Activated T-cell treated with anti-CD3 and anti-CD28 coated beads, Interleukin-2, amount 50 U/mL, for 24 hours (primary cell): ENCODE data around the gene OR7C1.
"Not testable (repeated sequence)": the region's sequence is repeated elsewhere in the genome, so short reads cannot be mapped to it uniquely, and the experiment has no call there.

Experiments
- DNase-seq: peaks from one replicate; pipeline ENCODE4 v3.0.0-alpha.2; 2020
- H3K27ac Mint-ChIP-seq: 2 replicates; pipeline ENCODE4 v1.8.0; 2020; ENCODE audit warnings: mild to moderate bottlenecking, mixed read lengths
- H3K27me3 Mint-ChIP-seq: 2 replicates; pipeline ENCODE4 v1.8.0; 2020; ENCODE audit warnings: mixed read lengths
- H3K36me3 Mint-ChIP-seq: 2 replicates; pipeline ENCODE4 v1.8.0; 2020; ENCODE audit warnings: low read depth, mixed read lengths
- H3K4me1 Mint-ChIP-seq: 2 replicates; pipeline ENCODE4 v1.8.0; 2020; ENCODE audit warnings: low read depth, mixed read lengths
- H3K4me3 Mint-ChIP-seq: 2 replicates; pipeline ENCODE4 v1.8.0; 2020; ENCODE audit warnings: mild to moderate bottlenecking, moderate library complexity, mixed read lengths
- H3K9me3 Mint-ChIP-seq: 2 replicates; pipeline ENCODE4 v1.8.0; 2020; ENCODE audit warnings: mixed read lengths

Gene OR7C1

DNA sequence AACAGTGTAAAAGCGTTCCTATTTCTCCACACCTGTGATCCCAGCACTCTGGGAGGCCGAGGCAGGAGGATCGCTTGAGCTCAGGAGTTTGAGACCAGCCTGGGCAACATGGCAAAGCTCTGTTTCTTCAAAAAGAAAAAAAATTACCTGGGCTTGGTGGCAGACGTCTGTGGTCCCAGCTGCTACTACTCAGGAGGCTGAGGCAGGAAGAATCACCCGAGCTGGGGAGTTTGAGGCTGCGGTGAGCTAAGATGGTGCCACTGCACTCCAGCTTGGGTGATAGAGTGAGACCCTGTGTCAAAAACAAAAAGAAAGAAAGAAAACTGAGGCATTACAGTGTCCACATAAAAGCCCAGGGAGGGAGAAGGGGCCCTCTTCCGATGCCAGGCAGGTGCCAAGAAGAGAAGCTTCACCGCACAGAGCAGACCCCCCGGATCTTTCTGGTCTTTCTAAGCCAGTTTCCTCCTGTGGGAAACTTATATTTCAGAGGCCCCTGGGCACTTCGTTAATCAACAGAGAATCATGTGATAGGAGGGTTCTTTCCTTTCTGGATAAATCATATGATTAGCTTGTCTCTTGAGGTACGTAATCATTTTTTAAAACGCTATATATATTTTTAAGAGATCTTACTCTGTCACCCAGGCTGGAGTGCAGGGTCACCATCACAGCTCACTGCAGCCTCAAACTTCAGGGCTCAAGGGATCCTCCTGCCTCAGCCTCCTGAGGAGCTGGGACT, 56.7 kb downstream of the OR7C1 start, which contains the start of gene ADGRE2:
Gene ADGRE2 (minus strand): TSS at position 451 of the 736 bp plus-strand sequence. CDS start 1,804 bp downstream, outside the sequence.
- not testable (repeated sequence) for H3K27ac Mint-ChIP-seq, DNase-seq, H3K4me3 Mint-ChIP-seq, H3K36me3 Mint-ChIP-seq, H3K9me3 Mint-ChIP-seq
- H3K4me1 Mint-ChIP-seq = peaks cover 13% of the 10 kb centered on the region
- H3K27me3 Mint-ChIP-seq = peaks cover 66% of the 10 kb centered on the region

- peaks cover 13% of the 10 kb centered on the region for H3K4me1 Mint-ChIP-seq
- peaks cover 61% of the 10 kb centered on the region for H3K27me3 Mint-ChIP-seq
- not testable (repeated sequence) for H3K36me3 Mint-ChIP-seq, H3K27ac Mint-ChIP-seq, H3K4me3 Mint-ChIP-seq, H3K9me3 Mint-ChIP-seq, DNase-seq
Measured at GRCh38 chr19:14777645-14778044, 57.3 kb downstream of the OR7C1 start.

DNA sequence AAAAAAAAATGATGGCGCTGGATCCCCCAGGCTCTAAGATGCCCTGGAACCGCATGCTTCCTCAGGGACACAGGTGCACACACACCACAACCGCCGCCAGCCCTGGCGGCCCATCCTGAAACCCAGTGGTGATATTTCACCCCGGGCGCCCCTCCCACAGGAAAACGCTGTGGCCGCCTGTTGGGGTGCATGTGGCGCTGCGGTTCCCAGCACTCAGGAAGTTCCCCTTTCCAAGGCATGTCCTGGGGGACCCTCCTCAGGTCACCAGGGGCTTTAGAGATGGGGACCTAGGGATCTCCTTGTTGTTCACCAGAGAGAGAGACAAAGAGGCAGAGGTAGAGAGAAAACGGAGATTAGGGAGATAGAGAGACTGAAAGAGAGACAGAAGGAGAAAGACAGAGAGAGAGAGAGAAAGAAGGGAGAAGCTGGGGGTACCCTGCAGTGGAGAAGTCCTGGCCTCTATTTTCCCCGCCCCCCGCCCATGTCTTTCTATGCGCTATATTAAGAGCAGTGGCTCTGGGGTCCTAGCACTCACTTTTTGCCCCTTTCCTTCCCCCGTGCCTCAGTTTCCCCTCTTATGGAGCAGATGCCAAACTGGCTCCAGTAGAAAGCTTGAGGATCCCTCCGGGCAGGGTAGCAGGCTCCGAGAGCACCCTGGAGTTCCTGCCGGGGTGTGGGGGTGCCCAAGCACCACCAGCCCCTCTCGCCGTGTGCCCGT, 59.0 kb downstream of the OR7C1 start:
- Mint-ChIP-seq H3K27me3 (peaks cover 62% of the 10 kb centered on the region), H3K4me3 (peak overlapping the region; percentile 68), H3K36me3 (no peaks in the 10 kb centered on the region), H3K27ac (no peak overlapping the region), H3K4me1 (peaks cover 13% of the 10 kb centered on the region), H3K9me3 (no peaks in the 10 kb centered on the region)
- no peak for DNase-seq

DNA sequence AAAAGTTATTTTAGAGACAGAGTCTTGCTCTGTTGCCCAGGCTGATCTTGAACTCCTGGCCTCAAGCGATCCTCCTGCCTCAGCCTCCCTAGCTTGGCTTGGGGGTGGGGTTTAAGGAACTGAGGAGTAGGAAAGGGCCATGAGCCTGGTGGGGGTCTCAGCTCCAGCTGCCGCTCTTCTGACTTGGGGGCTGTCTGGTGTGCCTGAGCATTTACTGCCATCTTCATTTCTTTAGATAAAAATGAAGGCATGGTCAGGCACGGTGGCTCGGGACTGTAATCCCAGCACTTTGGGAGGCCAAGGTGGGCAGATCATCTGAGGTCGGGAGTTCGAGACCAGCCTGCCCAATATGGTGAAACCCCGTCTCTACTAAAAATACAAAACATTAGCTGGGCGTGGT, 59.7 kb downstream of the OR7C1 start:
- not testable (repeated sequence) for DNase-seq, H3K27ac Mint-ChIP-seq, H3K36me3 Mint-ChIP-seq, H3K9me3 Mint-ChIP-seq
- Mint-ChIP-seq H3K27me3 (peaks cover 57% of the 10 kb centered on the region), H3K4me1 (peaks cover 13% of the 10 kb centered on the region), H3K4me3 (peak overlapping the region; percentile 68)

DNA sequence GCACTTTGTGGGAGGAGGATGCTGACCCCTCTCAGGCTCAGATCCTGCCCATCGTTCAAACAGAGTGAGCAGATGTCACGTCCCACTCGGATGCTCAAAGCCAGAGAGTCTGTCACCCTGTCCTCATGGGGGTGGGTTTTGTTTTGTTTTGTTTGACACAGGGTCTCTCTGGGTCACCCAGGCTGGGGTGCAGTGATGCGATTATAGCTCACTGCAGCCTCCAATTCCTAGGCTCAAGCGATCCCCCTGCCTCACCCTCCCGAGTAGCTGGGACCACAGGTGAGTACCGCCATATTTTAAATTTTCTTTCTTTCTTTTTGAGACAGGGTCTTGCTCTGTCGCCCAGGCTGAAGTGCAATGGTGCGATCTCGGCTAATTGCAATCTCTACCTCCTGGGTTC, 60.6 kb downstream of the OR7C1 start:
- Mint-ChIP-seq H3K4me3 (no peak overlapping the region), H3K27ac (no peak overlapping the region), H3K4me1 (peaks cover 13% of the 10 kb centered on the region), H3K9me3 (no peaks in the 10 kb centered on the region), H3K27me3 (peaks cover 60% of the 10 kb centered on the region), H3K36me3 (no peaks in the 10 kb centered on the region)
- DNase-seq = no peak

DNA sequence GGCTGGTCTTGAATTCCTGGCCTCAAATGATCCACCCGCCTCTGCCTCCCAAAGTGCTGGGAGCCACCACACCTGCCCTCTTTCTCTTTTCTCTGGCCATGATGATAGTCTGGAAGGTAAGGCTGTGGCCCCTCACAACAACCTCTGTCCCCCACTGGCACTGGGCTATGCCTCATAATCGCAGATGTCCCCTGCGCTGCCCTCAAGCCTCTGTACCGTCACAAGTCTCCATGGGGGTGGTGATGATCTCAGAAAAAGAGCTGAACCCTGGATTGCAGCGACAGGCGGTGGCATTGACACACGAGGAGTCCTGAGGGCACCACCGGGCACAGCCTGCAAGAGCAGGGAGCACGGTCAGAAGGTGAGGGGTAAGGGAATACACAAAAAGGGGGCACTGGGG, 61.3 kb downstream of the OR7C1 start:
- H3K4me1 Mint-ChIP-seq = peaks cover 13% of the 10 kb centered on the region
- H3K9me3 Mint-ChIP-seq, H3K27ac Mint-ChIP-seq, H3K36me3 Mint-ChIP-seq, H3K4me3 Mint-ChIP-seq, DNase-seq: not testable (repeated sequence)
- H3K27me3 Mint-ChIP-seq = peaks cover 56% of the 10 kb centered on the region

- Mint-ChIP-seq H3K4me3 (no peak overlapping the region), H3K27me3 (peaks cover 56% of the 10 kb centered on the region)
Measured at GRCh38 chr19:14772995-14773394, 62.0 kb downstream of the OR7C1 start.

DNA sequence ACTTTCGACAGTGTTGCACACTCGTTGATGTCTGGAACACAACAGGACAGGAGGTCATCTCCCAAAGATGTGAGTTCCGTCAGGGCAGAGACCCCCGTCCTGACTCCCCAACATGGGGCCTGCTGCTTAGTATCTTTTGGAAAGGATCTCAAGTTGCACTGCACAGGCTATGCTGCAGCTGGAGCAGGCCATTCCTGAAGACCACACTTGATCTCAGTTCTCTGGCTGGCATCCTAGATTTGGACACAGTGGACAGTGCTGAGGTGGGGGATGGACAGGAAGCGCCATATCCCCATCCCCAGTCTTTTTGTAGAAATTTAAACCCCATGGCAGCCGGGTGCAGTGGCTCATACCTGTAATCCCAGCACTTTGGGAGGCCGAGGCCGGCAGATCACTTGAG, 62.5 kb downstream of the OR7C1 start:
- no peak for DNase-seq
- Mint-ChIP-seq H3K27me3 (peaks cover 56% of the 10 kb centered on the region), H3K9me3 (no peaks in the 10 kb centered on the region), H3K27ac (no peak overlapping the region), H3K4me1 (peaks cover 13% of the 10 kb centered on the region), H3K4me3 (no peak overlapping the region), H3K36me3 (no peaks in the 10 kb centered on the region)

More at GRCh38 chr19:14772995-14773394, 62.0 kb downstream of the OR7C1 start:
- DNase-seq = no peak
- Mint-ChIP-seq H3K9me3 (no peaks in the 10 kb centered on the region), H3K27ac (no peak overlapping the region), H3K36me3 (no peaks in the 10 kb centered on the region), H3K4me1 (peaks cover 13% of the 10 kb centered on the region)

DNA sequence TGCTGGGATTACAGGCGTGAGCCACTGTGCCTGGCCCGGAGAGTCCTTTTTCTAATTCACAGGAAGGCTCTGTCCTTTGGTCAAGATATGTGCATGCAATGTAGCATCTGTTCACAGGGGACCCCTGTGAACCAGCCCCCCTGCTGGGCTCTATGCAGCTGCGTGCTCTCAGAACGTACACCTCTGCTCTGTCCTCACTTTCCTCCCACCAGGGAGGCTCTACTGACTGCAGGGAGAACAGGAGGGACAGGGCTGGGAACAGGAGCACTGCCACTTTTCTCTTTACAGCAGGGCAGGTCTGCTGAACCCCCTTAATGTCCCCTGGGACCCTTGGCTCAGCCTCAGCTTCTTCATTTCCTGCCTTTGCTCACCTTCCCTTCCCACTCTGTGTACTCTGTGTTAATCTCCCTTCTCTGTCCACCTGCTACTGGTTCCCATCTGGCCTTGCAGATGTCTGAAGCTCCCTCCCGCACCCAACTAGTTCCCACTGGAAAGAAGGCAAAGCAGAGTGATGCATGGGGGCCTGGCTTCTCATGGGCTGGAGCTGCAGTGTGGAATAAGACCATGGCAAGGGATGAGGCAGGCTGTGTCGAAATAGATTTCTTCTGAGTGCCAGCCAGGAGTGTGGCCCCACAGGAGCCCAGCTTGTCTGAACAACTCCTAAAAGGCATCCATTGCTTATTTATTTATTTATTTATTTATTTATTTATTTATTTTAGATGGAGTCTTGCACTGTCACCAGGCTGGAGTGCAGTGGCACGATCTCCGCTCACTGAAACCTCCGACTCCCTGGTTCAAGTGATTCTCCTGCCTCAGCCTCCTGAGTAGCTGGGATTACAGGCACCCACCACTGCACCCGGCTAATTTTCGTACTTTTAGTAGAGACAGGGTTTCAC, 63.8 kb downstream of the OR7C1 start:
- Mint-ChIP-seq H3K9me3 (no peaks in the 10 kb centered on the region), H3K4me3 (no peak overlapping the region), H3K27me3 (peaks cover 52% of the 10 kb centered on the region), H3K4me1 (peaks cover 7% of the 10 kb centered on the region), H3K36me3 (no peaks in the 10 kb centered on the region), H3K27ac (no peak overlapping the region)
- no peak for DNase-seq

DNA sequence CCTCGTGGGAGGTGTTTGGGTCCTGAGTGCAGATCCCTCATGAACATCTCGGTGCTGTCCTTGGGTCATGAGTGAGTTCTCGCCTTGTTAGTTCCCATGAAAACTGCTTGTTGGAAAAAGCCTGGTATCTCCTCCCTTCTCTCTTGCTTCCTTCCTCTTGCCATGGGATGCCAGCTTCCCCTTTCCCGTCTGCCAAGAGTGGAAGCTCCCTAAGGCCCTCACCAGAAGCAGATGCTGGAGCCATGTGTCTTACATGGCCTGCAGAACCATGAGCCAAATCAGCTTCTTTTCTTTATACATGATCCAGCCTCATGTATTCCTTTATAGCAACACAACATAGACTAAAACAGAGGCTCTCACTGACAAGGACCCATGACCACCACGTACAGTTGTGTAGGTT, 64.8 kb downstream of the OR7C1 start:
- H3K27ac Mint-ChIP-seq = no peak overlapping the region

GRCh38 chr19:14769201-14769600, 65.8 kb downstream of the OR7C1 start:
- DNase-seq = no peak
- Mint-ChIP-seq H3K27ac (no peak overlapping the region), H3K4me3 (no peak overlapping the region), H3K36me3 (peaks cover 4% of the 10 kb centered on the region), H3K9me3 (no peaks in the 10 kb centered on the region), H3K4me1 (no peaks in the 10 kb centered on the region), H3K27me3 (peaks cover 53% of the 10 kb centered on the region)

More for the DNA sequence above, 64.8 kb downstream of the OR7C1 start:
- Mint-ChIP-seq H3K4me1 (no peaks in the 10 kb centered on the region), H3K4me3 (no peak overlapping the region), H3K27me3 (peaks cover 48% of the 10 kb centered on the region), H3K9me3 (no peaks in the 10 kb centered on the region), H3K36me3 (peaks cover 4% of the 10 kb centered on the region)
- no peak for DNase-seq

GRCh38 chr19:14768001-14768400, 67.0 kb downstream of the OR7C1 start:
- H3K4me1 Mint-ChIP-seq = no peaks in the 10 kb centered on the region
- H3K36me3 Mint-ChIP-seq = peaks cover 4% of the 10 kb centered on the region
- peaks cover 46% of the 10 kb centered on the region for H3K27me3 Mint-ChIP-seq
- DNase-seq = no peak
- no peak overlapping the region for H3K27ac Mint-ChIP-seq
- no peaks in the 10 kb centered on the region for H3K9me3 Mint-ChIP-seq
- H3K4me3 Mint-ChIP-seq = no peak overlapping the region

- Mint-ChIP-seq H3K9me3 (no peaks in the 10 kb centered on the region), H3K27ac (no peak overlapping the region), H3K27me3 (peaks cover 46% of the 10 kb centered on the region), H3K36me3 (peaks cover 4% of the 10 kb centered on the region), H3K4me1 (no peaks in the 10 kb centered on the region), H3K4me3 (no peak overlapping the region)
- no peak for DNase-seq
Measured at GRCh38 chr19:14767466-14767971, 67.5 kb downstream of the OR7C1 start.

GRCh38 chr19:14765841-14766240, 69.1 kb downstream of the OR7C1 start:
- H3K27me3 Mint-ChIP-seq = peaks cover 44% of the 10 kb centered on the region
- not testable (repeated sequence) for H3K9me3 Mint-ChIP-seq, H3K4me3 Mint-ChIP-seq, H3K4me1 Mint-ChIP-seq, DNase-seq, H3K36me3 Mint-ChIP-seq, H3K27ac Mint-ChIP-seq
